Kidney capillary endothelial cell (primary cell): ENCODE data around the gene LPIN2.

Experiments used
- DNase-seq: peaks from one replicate; pipeline ENCODE4 v3.0.0-alpha.2; 2018; ENCODE audit warnings: low spot score

The LPIN2 gene

GRCh38 chr18:2981212-2981728 lies 31.7 kb downstream of the LPIN2 start:
- DNase-seq, result peak; percentile 86

GRCh38 chr18:2979871-2980790 lies 32.8 kb downstream of the LPIN2 start:
- no peak for DNase-seq

GRCh38 chr18:2979129-2979528 lies 33.8 kb downstream of the LPIN2 start:
- no peak for DNase-seq

GRCh38 chr18:2978661-2979106 lies 34.3 kb downstream of the LPIN2 start:
- DNase-seq, result no peak

- no peak for DNase-seq
Measured at GRCh38 chr18:2978208-2978607, 34.7 kb downstream of the LPIN2 start.

- DNase-seq, result no peak
Measured at GRCh38 chr18:2976218-2977132, 36.5 kb downstream of the LPIN2 start.

- no peak for DNase-seq
Measured at GRCh38 chr18:2974731-2975130, 38.2 kb downstream of the LPIN2 start.

- DNase-seq, result peak; percentile 66
Measured at GRCh38 chr18:2971741-2972552, 41.0 kb downstream of the LPIN2 start.

- DNase-seq, result no peak
Measured at GRCh38 chr18:2970772-2971659, 41.9 kb downstream of the LPIN2 start.

- no peak for DNase-seq
Measured at GRCh38 chr18:2970344-2970743, 42.6 kb downstream of the LPIN2 start.

- DNase-seq, result no peak
Measured at GRCh38 chr18:2969695-2970094, 43.2 kb downstream of the LPIN2 start.

GRCh38 chr18:2968606-2969005 lies 44.3 kb downstream of the LPIN2 start:
- DNase-seq, result no peak

GRCh38 chr18:2967820-2968219 lies 45.1 kb downstream of the LPIN2 start:
- no peak for DNase-seq

- DNase-seq, result no peak
Measured at GRCh38 chr18:2967357-2967756, 45.6 kb downstream of the LPIN2 start.

GRCh38 chr18:2966560-2966959 lies 46.4 kb downstream of the LPIN2 start:
- DNase-seq, result no peak

GRCh38 chr18:2965797-2966196 lies 47.1 kb downstream of the LPIN2 start:
- no peak for DNase-seq

- no peak for DNase-seq
Measured at GRCh38 chr18:2964361-2965010, 48.5 kb downstream of the LPIN2 start.
